Esophagus squamous epithelium (tissue), 5 donors: ENCODE results near the gene ACSF2. TPM values are rescaled to one million over a fixed set of nuclear protein-coding genes. Genes with fewer than 3 reads are reported as not detected.
"Not testable (repeated sequence)": the region's sequence is repeated elsewhere in the genome, so short reads cannot be mapped to it uniquely, and the experiment has no call there.

Experiments used
- DNase-seq: peaks from one replicate; lab custom pipeline; 2025; lab: John Stamatoyannopoulos, UW
- H3K27ac ChIP-seq, 4 donors: fragments of 200-600 bp; sonication (generic); one replicate each; pipeline ENCODE4 v1.5.1; 2016 to 2019; ENCODE audit warnings: mild to moderate bottlenecking in 1 of 4
- H3K27me3 ChIP-seq, 4 donors: fragments of 200-600 bp; sonication (generic); 1 replicate in 3 of 4; 2 replicates in 1 of 4; pipeline versions ENCODE4 v1.5.1 to v1.6.0; 2017 to 2021; ENCODE audit warnings: antibody characterized with exemption in 1 of 4
- H3K36me3 ChIP-seq, 3 donors: fragments of 200-600 bp; sonication (generic); one replicate each; pipeline ENCODE4 v1.5.1; 2016 to 2019
- H3K4me1 ChIP-seq, 3 donors: fragments of 200-600 bp; sonication (generic); one replicate each; pipeline ENCODE4 v1.5.1; 2017 to 2019
- H3K4me3 ChIP-seq, 4 donors: fragments of 200-600 bp; sonication (generic); 1 replicate in 3 of 4; 2 replicates in 1 of 4; pipeline ENCODE4 v1.5.1; 2016 to 2019; ENCODE audit warnings: mild to moderate bottlenecking in 2 of 4, moderate library complexity in 1 of 4
- H3K9me3 ChIP-seq, 3 donors: fragments of 200-600 bp; sonication (generic); one replicate each; pipeline ENCODE4 v1.5.1; 2016 to 2019
- CTCF ChIP-seq, 6 experiments: fragments of 450-650 bp in 4 of 6; fragments of 200-600 bp in 2 of 6; sonication (generic) in 2 of 6; IDR thresholded peaks; one replicate each; pipeline ENCODE4 v1.5.1; 2016 to 2019; ENCODE audit warnings: antibody characterized with exemption in 6 of 6, mild to moderate bottlenecking in 4 of 6, moderate library complexity in 4 of 6
- POLR2A ChIP-seq, 4 donors: fragments of 450-650 bp; IDR thresholded peaks; one replicate each; pipeline ENCODE4 v1.6.1; 2017; ENCODE audit warnings: antibody characterized with exemption in 4 of 4, mild to moderate bottlenecking in 4 of 4, moderate library complexity in 3 of 4
- WGBS, 2 donors: methylation state at CpG; one replicate each; pipeline ENCODE4 v1.1.5; 2018; 5-methylcytosine and 5-hydroxymethylcytosine counted together
- intact Hi-C: fragments of 100-400 bp; cut with DNase I; formaldehyde crosslinking; loops from one replicate; pipeline ENCODE4 v1.15.0; 2022
- total RNA-seq, 4 donors: library from RNA; depleted of rRNA; stranded (reverse); fragments of >200 nt; gene quantifications; one replicate each; pipeline ENCODE4 v1.1.0, GENCODE V29; 2016
- donor health status: DM: yes; HTN: yes; CAD: no.

The ACSF2 gene
- total RNA-seq, 4 donors from 2014 or later, result 7.0 to 26.3 (median 19.0) TPM

GRCh38 chr17:50472286-50472685 lies 46.3 kb downstream of the ACSF2 start:
- no peak for TF ChIP-seq POLR2A (IDR thresholded peaks at IDR 0.05)
- TF ChIP-seq CTCF (IDR thresholded peaks at IDR 0.05), result no peak
- Histone ChIP-seq H3K27me3 (peaks cover 0 to 30% (median 0%) of the 10 kb centered on the region in 4 donors), H3K4me3 (no peak overlapping the region), H3K36me3 (peaks cover 0 to 31% (median 0%) of the 10 kb centered on the region in 3 donors), H3K27ac (no peak overlapping the region), H3K4me1 (peaks cover 9 to 28% (median 14%) of the 10 kb centered on the region in 3 donors), H3K9me3 (no peaks in the 10 kb centered on the region)
- no peak for DNase-seq
- 89 to 98% methylated on average over 10 of the region's 10 CpGs for WGBS, 2 donors
- intact Hi-C loops, result no loop called here

- H3K27ac ChIP-seq, H3K9me3 ChIP-seq, intact Hi-C loops, DNase-seq, H3K4me3 ChIP-seq: not testable (repeated sequence)
- Histone ChIP-seq H3K27me3 (peaks cover 0 to 26% (median 0%) of the 10 kb centered on the region in 4 donors), H3K36me3 (peaks cover 0 to 31% (median 0%) of the 10 kb centered on the region in 3 donors), H3K4me1 (peaks cover 9 to 28% (median 14%) of the 10 kb centered on the region in 3 donors)
- WGBS, 2 donors, result 80 to 88% methylated on average over 1 to 13 of the region's 13 CpGs
Observed at GRCh38 chr17:50472761-50473161, 46.7 kb downstream of the ACSF2 start.

GRCh38 chr17:50473901-50474300 lies 47.9 kb downstream of the ACSF2 start:
- Histone ChIP-seq H3K36me3 (peaks cover 0 to 31% (median 0%) of the 10 kb centered on the region in 3 donors), H3K4me1 (peaks cover 8 to 26% (median 9%) of the 10 kb centered on the region in 3 donors), H3K4me3 (no peak overlapping the region), H3K9me3 (no peaks in the 10 kb centered on the region), H3K27me3 (peaks cover 0 to 14% (median 0%) of the 10 kb centered on the region in 4 donors), H3K27ac (no peak overlapping the region)
- TF ChIP-seq CTCF (IDR thresholded peaks at IDR 0.05) (no peak), POLR2A (IDR thresholded peaks at IDR 0.05) (no peak)
- intact Hi-C loops, result no loop called here
- 81 to 82% methylated on average over 11 of the region's 11 CpGs for WGBS, 2 donors
- no peak for DNase-seq

- DNase-seq, result no peak
- no peak overlapping the region for H3K27ac ChIP-seq
- H3K4me3 ChIP-seq, result no peak overlapping the region
- 73 to 77% methylated on average over 5 to 6 of the region's 6 CpGs for WGBS, 2 donors
- peaks cover 5 to 24% (median 6%) of the 10 kb centered on the region in 3 donors for H3K4me1 ChIP-seq
- no peaks in the 10 kb centered on the region for H3K9me3 ChIP-seq
- TF ChIP-seq CTCF (IDR thresholded peaks at IDR 0.05) (no peak), POLR2A (IDR thresholded peaks at IDR 0.05) (no peak)
- intact Hi-C loops, result no loop called here
- H3K36me3 ChIP-seq, result peaks cover 0 to 31% (median 0%) of the 10 kb centered on the region in 3 donors
- peaks cover 0 to 8% (median 0%) of the 10 kb centered on the region in 4 donors for H3K27me3 ChIP-seq
Observed at GRCh38 chr17:50474523-50474922, 48.5 kb downstream of the ACSF2 start.

- peaks cover 12 to 24% (median 14%) of the 10 kb centered on the region in 3 donors for H3K4me1 ChIP-seq
- H3K27me3 ChIP-seq, result peaks cover 0 to 4% (median 0%) of the 10 kb centered on the region in 4 donors
- H3K4me3 ChIP-seq, result no peak overlapping the region
- TF ChIP-seq CTCF (IDR thresholded peaks at IDR 0.05), result no peak
- no peak for TF ChIP-seq POLR2A (IDR thresholded peaks at IDR 0.05)
- H3K27ac ChIP-seq, result no peak overlapping the region
- no peaks in the 10 kb centered on the region for H3K9me3 ChIP-seq
- no peak for DNase-seq
- intact Hi-C loops, result no loop called here
- H3K36me3 ChIP-seq, result peaks cover 0 to 32% (median 0%) of the 10 kb centered on the region in 3 donors
- WGBS, 2 donors, result 81% methylated on average over 4 of the region's 4 CpGs
Observed at GRCh38 chr17:50475362-50475761, 49.3 kb downstream of the ACSF2 start.

GRCh38 chr17:50475775-50476544 lies 49.9 kb downstream of the ACSF2 start:
- H3K27me3 ChIP-seq, H3K4me3 ChIP-seq, intact Hi-C loops, H3K9me3 ChIP-seq, H3K27ac ChIP-seq, DNase-seq: not testable (repeated sequence)
- H3K36me3 ChIP-seq, result peaks cover 0 to 35% (median 0%) of the 10 kb centered on the region in 3 donors
- whole genome bisulfite sequencing, 2 donors, result 29 to 63% methylated on average over 17 to 19 of the region's 33 CpGs
- peaks cover 12 to 27% (median 14%) of the 10 kb centered on the region in 3 donors for H3K4me1 ChIP-seq
